Activated CD4-positive, alpha-beta T cell treated with anti-CD3 and anti-CD28 coated beads, Interleukin-2, amount 10 ng/mL, durations not matched to agents 7 days and 5 days (primary cell): Measurements from ENCODE around the gene ABCA2. TPM values are rescaled to one million over a fixed set of nuclear protein-coding genes. Genes with fewer than 3 reads are reported as not detected.

Source experiments
- CTCF ChIA-PET: fragments of 350-600 bp; sonication (Branson Sonifier 250); formaldehyde crosslinking; loops from one replicate; lab custom pipeline; 2021; ENCODE audit warnings: antibody characterized with exemption; lab: Charles Lee
- POLR2A ChIA-PET: fragments of 350-600 bp; sonication (Branson Sonifier 250); formaldehyde crosslinking; loops from one replicate; lab custom pipeline; 2021; ENCODE audit warnings: antibody characterized with exemption; lab: Charles Lee
- DNase-seq: peaks from one replicate; pipeline ENCODE4 v3.0.0-alpha.2; 2020
- H3K27ac Mint-ChIP-seq: one replicate; pipeline ENCODE4 v1.8.0; 2021; ENCODE audit warnings: mild to moderate bottlenecking, moderate library complexity, mixed read lengths
- H3K27me3 Mint-ChIP-seq: one replicate; pipeline ENCODE4 v1.8.0; 2021; ENCODE audit warnings: mixed read lengths
- H3K36me3 Mint-ChIP-seq: one replicate; pipeline ENCODE4 v1.8.0; 2021; ENCODE audit warnings: low read depth, mixed read lengths
- H3K4me1 Mint-ChIP-seq: one replicate; pipeline ENCODE4 v1.8.0; 2021; ENCODE audit warnings: mixed read lengths
- H3K4me3 Mint-ChIP-seq: one replicate; pipeline ENCODE4 v1.8.0; 2021; ENCODE audit warnings: mild to moderate bottlenecking, moderate library complexity, mixed read lengths
- H3K9me3 Mint-ChIP-seq: one replicate; pipeline ENCODE4 v1.8.0; 2021; ENCODE audit warnings: mixed read lengths
- total RNA-seq, 2 experiments: library from RNA; stranded (reverse); gene quantifications; one replicate each; pipeline ENCODE4 v1.2.3, GENCODE V29; 2021

ABCA2 gene
- total RNA-seq, 2 experiments from 2014 or later = 67.7 to 70.3 TPM

GRCh38 chr9:137019891-137020683, 8.0 kb downstream of the ABCA2 start:
- no peak overlapping the region for H3K27ac Mint-ChIP-seq
- no peak overlapping the region for H3K4me3 Mint-ChIP-seq
- no peak for DNase-seq
- H3K36me3 Mint-ChIP-seq = peaks cover 6% of the 10 kb centered on the region
- H3K27me3 Mint-ChIP-seq = no peaks in the 10 kb centered on the region
- CTCF ChIA-PET = interaction anchor here (0.7 to 8.6 kb wide), 6 partner anchors 9 to 293 kb away, joined by 3 to 59 read pairs (median 5); partner anchors contain the start of genes ABCA2, FUT7 and NPDC1
- H3K9me3 Mint-ChIP-seq = no peaks in the 10 kb centered on the region
- POLR2A ChIA-PET = no interaction called here
- H3K4me1 Mint-ChIP-seq = peaks cover 11% of the 10 kb centered on the region

- no peak overlapping the region for H3K27ac Mint-ChIP-seq
- no peaks in the 10 kb centered on the region for H3K27me3 Mint-ChIP-seq
- no peak overlapping the region for H3K4me3 Mint-ChIP-seq
- H3K9me3 Mint-ChIP-seq = no peaks in the 10 kb centered on the region
- H3K36me3 Mint-ChIP-seq = peaks cover 6% of the 10 kb centered on the region
- POLR2A ChIA-PET = no interaction called here
- CTCF ChIA-PET = interaction anchor here (0.7 to 8.6 kb wide), 4 partner anchors 10 to 292 kb away, joined by 3 to 59 read pairs (median 5); partner anchors contain the start of genes ABCA2 and FUT7
- peaks cover 7% of the 10 kb centered on the region for H3K4me1 Mint-ChIP-seq
- DNase-seq = no peak
Measured at GRCh38 chr9:137018761-137019559, 9.1 kb downstream of the ABCA2 start.

GRCh38 chr9:137017791-137018497, 10.1 kb downstream of the ABCA2 start:
- no peak overlapping the region for H3K27ac Mint-ChIP-seq
- no peaks in the 10 kb centered on the region for H3K9me3 Mint-ChIP-seq
- peaks cover 3% of the 10 kb centered on the region for H3K4me1 Mint-ChIP-seq
- ChIA-PET CTCF (interaction anchor here (2.1 to 8.6 kb wide), 2 partner anchors 11 to 18 kb away, joined by 6 to 59 read pairs; partner anchors contain the start of genes ABCA2 and FUT7), POLR2A (no interaction called here)
- DNase-seq = no peak
- H3K27me3 Mint-ChIP-seq = no peaks in the 10 kb centered on the region
- H3K4me3 Mint-ChIP-seq = no peak overlapping the region
- peaks cover 6% of the 10 kb centered on the region for H3K36me3 Mint-ChIP-seq

GRCh38 chr9:137017071-137017470, 11.0 kb downstream of the ABCA2 start:
- no peak for DNase-seq
- peaks cover 4% of the 10 kb centered on the region for H3K36me3 Mint-ChIP-seq
- no peaks in the 10 kb centered on the region for H3K9me3 Mint-ChIP-seq
- ChIA-PET CTCF (interaction anchor here (8.6 kb wide), 1 partner anchor 12 kb away, joined by 59 read pairs; the partner anchor contains the start of genes ABCA2 and FUT7), POLR2A (no interaction called here)
- H3K4me3 Mint-ChIP-seq = no peak overlapping the region
- no peak overlapping the region for H3K27ac Mint-ChIP-seq
- no peaks in the 10 kb centered on the region for H3K27me3 Mint-ChIP-seq
- peaks cover 1% of the 10 kb centered on the region for H3K4me1 Mint-ChIP-seq

- Mint-ChIP-seq H3K27me3 (no peaks in the 10 kb centered on the region), H3K4me1 (no peaks in the 10 kb centered on the region), H3K4me3 (no peak overlapping the region), H3K27ac (no peak overlapping the region), H3K36me3 (peaks cover 7% of the 10 kb centered on the region), H3K9me3 (no peaks in the 10 kb centered on the region)
- ChIA-PET CTCF (interaction anchor here (2.0 to 8.6 kb wide), 2 partner anchors 13 to 19 kb away, joined by 6 to 59 read pairs; partner anchors contain the start of genes ABCA2 and FUT7), POLR2A (no interaction called here)
- DNase-seq = no peak
Measured at GRCh38 chr9:137016436-137016835, 11.6 kb downstream of the ABCA2 start.

- POLR2A ChIA-PET = no interaction called here
- no peak overlapping the region for H3K27ac Mint-ChIP-seq
- no peaks in the 10 kb centered on the region for H3K27me3 Mint-ChIP-seq
- no peaks in the 10 kb centered on the region for H3K9me3 Mint-ChIP-seq
- H3K4me1 Mint-ChIP-seq = no peaks in the 10 kb centered on the region
- CTCF ChIA-PET = interaction anchor here (2.0 to 8.6 kb wide), 2 partner anchors 13 to 19 kb away, joined by 6 to 59 read pairs; partner anchors contain the start of genes ABCA2 and FUT7
- H3K36me3 Mint-ChIP-seq = peaks cover 9% of the 10 kb centered on the region
- H3K4me3 Mint-ChIP-seq = no peak overlapping the region
- no peak for DNase-seq
Measured at GRCh38 chr9:137015976-137016375, 12.1 kb downstream of the ABCA2 start.

- CTCF ChIA-PET = interaction anchor here (2.0 to 8.6 kb wide), 2 partner anchors 14 to 20 kb away, joined by 6 to 59 read pairs; partner anchors contain the start of genes ABCA2 and FUT7
- H3K9me3 Mint-ChIP-seq = no peaks in the 10 kb centered on the region
- POLR2A ChIA-PET = no interaction called here
- no peak overlapping the region for H3K27ac Mint-ChIP-seq
- no peak overlapping the region for H3K4me3 Mint-ChIP-seq
- H3K36me3 Mint-ChIP-seq = peaks cover 9% of the 10 kb centered on the region
- no peak for DNase-seq
- no peaks in the 10 kb centered on the region for H3K27me3 Mint-ChIP-seq
- no peaks in the 10 kb centered on the region for H3K4me1 Mint-ChIP-seq
Measured at GRCh38 chr9:137015540-137015930, 12.5 kb downstream of the ABCA2 start.

GRCh38 chr9:137014776-137015539, 13.1 kb downstream of the ABCA2 start:
- no peak for DNase-seq
- Mint-ChIP-seq H3K9me3 (no peaks in the 10 kb centered on the region), H3K36me3 (peaks cover 9% of the 10 kb centered on the region), H3K27me3 (no peaks in the 10 kb centered on the region), H3K4me1 (no peaks in the 10 kb centered on the region), H3K27ac (no peak overlapping the region), H3K4me3 (no peak overlapping the region)
- CTCF ChIA-PET = interaction anchor here (2.0 to 8.6 kb wide), 2 partner anchors 14 to 20 kb away, joined by 6 to 59 read pairs; partner anchors contain the start of genes ABCA2 and FUT7
- POLR2A ChIA-PET = no interaction called here

GRCh38 chr9:137014166-137014565, 13.9 kb downstream of the ABCA2 start:
- POLR2A ChIA-PET = no interaction called here
- H3K27ac Mint-ChIP-seq = no peak overlapping the region
- no peak overlapping the region for H3K4me3 Mint-ChIP-seq
- no peaks in the 10 kb centered on the region for H3K4me1 Mint-ChIP-seq
- H3K9me3 Mint-ChIP-seq = no peaks in the 10 kb centered on the region
- H3K27me3 Mint-ChIP-seq = no peaks in the 10 kb centered on the region
- CTCF ChIA-PET = interaction anchor here (0.5 to 8.6 kb wide), 3 partner anchors 15 to 270 kb away, joined by 3 to 59 read pairs (median 3); partner anchors contain the start of genes ABCA2 and FUT7
- H3K36me3 Mint-ChIP-seq = peaks cover 9% of the 10 kb centered on the region
- no peak for DNase-seq

- DNase-seq = no peak
- no peaks in the 10 kb centered on the region for H3K4me1 Mint-ChIP-seq
- H3K27me3 Mint-ChIP-seq = no peaks in the 10 kb centered on the region
- no peaks in the 10 kb centered on the region for H3K9me3 Mint-ChIP-seq
- peaks cover 9% of the 10 kb centered on the region for H3K36me3 Mint-ChIP-seq
- H3K4me3 Mint-ChIP-seq = no peak overlapping the region
- CTCF ChIA-PET = interaction anchor here (0.9 to 8.6 kb wide), 2 partner anchors 16 to 21 kb away, joined by 3 to 59 read pairs; partner anchors contain the start of genes ABCA2 and FUT7
- POLR2A ChIA-PET = no interaction called here
- no peak overlapping the region for H3K27ac Mint-ChIP-seq
Measured at GRCh38 chr9:137013571-137013940, 14.5 kb downstream of the ABCA2 start.

GRCh38 chr9:137012694-137013570, 15.1 kb downstream of the ABCA2 start:
- Mint-ChIP-seq H3K27ac (no peak overlapping the region), H3K36me3 (peaks cover 9% of the 10 kb centered on the region), H3K4me1 (no peaks in the 10 kb centered on the region), H3K27me3 (no peaks in the 10 kb centered on the region), H3K9me3 (no peaks in the 10 kb centered on the region), H3K4me3 (no peak overlapping the region)
- DNase-seq = no peak
- CTCF ChIA-PET = interaction anchor here (0.9 kb wide), 1 partner anchor 22 kb away, joined by 3 read pairs; no protein-coding TSS in a partner anchor
- POLR2A ChIA-PET = no interaction called here
